Stimulated activated CD8-positive, alpha-beta memory T cell treated with anti-CD3 and anti-CD28 coated beads, Interleukin-2, amount 100 ng/mL, for 48 hours (primary cell): ENCODE measurements around the gene EMX1.
"Not testable (repeated sequence)": the region's sequence is repeated elsewhere in the genome, so short reads cannot be mapped to it uniquely, and the experiment has no call there.

Experiments used
- DNase-seq, 2 donors: peaks; one replicate each; pipeline ENCODE4 v3.0.0-alpha.2; 2020; ENCODE audit warnings: low read depth in 2 of 2

EMX1 gene

DNA sequence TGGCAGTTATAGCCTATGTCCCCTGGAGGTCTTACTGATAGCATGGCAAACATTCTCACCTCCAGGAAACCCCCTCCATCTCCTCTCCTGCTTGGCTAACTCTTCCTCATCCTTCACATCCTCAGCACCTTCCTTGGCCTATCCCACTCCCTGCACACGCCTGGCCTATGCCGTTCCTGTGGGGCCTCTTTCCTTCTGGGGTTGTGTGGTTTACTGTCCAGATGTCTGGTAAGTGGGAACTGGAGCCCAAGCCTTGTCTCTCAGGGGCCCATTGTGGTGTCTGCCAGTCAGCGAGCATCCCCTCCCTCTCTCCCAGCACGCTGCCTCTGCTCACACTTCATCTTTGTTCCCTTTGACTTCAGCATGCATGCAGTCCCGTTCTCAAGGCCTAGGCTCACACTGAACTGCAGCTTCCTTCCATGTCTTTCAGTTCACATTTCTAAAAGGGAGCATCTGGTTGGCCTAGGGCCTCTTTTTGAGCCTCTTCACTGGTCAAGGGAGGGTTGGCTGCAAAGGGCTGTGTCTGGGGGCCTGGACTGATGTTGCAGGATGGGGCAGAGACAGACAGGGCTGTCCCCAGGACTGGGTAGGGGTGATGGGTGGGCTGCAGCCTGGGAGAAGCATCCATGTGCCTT, 17.0 kb upstream of the EMX1 start:
- DNase-seq: no peak

DNA sequence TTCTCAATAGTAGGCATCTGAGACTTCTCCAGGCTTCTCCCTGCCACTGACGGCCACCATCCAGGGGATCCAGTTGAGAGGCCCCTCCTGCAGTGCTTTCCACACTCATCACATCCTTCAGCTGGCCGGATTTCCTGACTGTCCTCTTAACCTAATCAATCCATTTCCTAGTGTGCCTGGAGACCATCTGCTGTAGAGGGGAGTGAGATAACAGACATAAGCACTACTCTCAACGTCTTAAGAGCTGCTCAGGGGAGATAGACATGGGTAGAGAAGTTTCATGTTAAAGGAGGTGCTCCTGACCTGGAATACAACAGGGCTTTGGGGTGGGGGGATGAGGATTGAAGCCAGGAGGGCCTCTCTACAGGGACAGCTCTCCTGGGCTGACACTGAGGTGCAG, 15.9 kb upstream of the EMX1 start:
- no peak for DNase-seq

DNA sequence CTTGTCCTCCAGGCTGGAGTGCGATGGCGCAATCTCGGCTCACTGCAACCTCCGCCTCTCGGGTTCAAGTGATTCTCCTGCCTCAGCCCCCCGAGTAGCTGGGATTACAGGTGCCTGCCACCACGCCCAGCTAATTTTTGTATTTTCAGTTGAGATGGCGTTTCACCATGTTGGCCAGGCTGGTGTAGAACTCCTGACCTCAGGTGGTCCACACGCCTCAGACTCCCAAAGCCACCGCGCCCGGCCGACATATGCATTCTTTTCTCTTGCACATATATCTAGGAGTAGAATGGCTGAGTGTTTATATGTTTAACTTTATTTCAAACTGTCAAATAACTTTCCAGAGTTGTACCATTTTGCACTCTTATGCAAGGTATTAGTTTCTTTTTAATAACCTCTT, 9.9 kb upstream of the EMX1 start:
- DNase-seq: not testable (repeated sequence)

GRCh38 chr2:72908741-72909140, 8.6 kb upstream of the EMX1 start:
- no peak for DNase-seq

DNA sequence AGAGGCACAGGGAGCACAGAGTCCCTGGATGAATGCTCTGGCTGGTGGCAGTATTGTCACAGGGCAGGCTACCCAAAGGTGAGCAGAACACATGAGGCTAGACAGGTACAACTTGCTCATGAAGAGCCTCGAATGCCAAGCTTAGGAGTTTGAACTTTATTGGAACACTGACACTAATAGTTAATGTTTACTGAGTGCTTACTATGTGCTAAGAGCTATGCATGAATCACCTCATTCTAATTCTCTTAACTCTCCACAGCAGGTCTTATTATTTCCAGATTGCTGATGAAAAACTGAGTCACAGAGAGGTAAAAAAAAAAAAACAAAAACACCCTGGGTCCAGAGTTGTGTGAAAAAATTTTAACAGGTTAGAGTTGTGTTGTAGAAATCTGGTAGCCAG, 6.1 kb upstream of the EMX1 start:
- DNase-seq: no peak

GRCh38 chr2:72913486-72914205, 3.7 kb upstream of the EMX1 start:
- DNase-seq: no peak

DNA sequence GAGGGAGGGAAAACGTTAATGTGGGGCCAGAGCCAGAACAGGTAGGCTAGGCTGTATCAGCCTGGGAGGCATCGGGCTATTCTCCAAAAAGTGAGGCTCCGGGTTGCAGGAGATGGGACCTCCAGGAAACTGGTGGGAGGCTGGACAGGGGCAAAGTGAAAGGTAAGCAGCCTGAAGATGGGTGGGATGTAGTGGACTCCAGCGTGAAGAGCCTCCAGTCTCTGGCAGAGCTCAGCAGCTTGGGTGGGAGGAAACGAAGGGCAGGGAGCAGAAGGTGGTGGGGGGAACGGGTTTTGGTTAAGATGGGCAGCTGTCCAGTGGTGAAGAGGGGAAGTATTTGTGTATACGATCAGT, 3.1 kb upstream of the EMX1 start:
- DNase-seq: no peak

GRCh38 chr2:72914589-72915319, 2.6 kb upstream of the EMX1 start:
- no peak for DNase-seq

DNA sequence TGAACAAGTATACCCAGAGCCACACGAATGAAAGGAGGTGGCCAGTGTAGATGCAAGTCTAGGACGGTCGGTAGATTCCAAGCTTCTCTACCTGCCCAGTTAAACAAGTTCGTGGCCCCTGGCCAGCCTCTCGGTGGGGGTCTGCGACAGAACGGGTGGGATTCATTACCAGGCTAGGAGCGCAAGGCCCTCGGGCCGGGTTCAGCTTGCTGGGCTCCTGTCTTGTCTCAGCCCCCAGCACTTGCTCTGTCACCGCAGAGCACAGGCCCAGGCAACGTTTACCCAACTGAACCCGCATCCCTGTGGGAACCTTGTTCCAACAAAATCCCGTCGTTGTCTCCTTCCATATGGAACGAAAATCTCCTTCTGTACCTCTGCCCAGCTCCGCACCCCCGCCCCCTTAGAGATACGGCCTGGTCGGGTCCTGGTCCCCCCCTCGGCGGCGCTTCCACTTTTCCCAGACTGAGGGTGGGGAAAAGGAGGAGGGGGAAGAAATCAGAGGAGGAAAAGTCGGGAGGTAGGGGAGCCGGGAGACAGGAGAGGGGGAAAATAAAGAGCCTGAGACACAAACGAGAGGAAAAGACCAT, 1.9 kb upstream of the EMX1 start:
- no peak for DNase-seq

GRCh38 chr2:72915907-72916742, 1.2 kb upstream of the EMX1 start:
- no peak for DNase-seq

DNA sequence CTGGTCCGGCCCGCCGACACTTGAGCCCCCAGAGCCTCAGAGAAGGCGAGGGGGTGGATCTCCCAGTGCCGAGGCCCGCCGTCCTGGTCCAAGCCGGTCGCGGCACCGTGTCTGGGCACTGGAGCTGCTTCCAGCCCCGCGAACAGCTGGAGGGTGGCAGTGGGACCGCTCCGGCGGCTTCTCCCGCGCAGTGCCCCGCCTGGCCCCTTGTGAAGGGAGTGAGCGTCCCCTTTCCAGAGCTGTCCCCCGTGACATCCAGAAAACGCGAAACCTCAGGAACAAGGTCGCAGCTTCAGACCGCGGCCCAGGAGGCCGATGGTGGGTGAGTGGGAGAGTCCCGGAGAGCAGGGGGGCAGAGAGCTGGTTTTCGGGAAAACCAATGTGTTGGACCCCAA, 579 bp upstream of the EMX1 start:
- no peak for DNase-seq

GRCh38 chr2:72917877-72918553, 696 bp downstream of the EMX1 start:
- no peak for DNase-seq

- DNase-seq: no peak
These were observed 2.3 kb downstream of the EMX1 start for GRCh38 chr2:72919414-72920317.

DNA sequence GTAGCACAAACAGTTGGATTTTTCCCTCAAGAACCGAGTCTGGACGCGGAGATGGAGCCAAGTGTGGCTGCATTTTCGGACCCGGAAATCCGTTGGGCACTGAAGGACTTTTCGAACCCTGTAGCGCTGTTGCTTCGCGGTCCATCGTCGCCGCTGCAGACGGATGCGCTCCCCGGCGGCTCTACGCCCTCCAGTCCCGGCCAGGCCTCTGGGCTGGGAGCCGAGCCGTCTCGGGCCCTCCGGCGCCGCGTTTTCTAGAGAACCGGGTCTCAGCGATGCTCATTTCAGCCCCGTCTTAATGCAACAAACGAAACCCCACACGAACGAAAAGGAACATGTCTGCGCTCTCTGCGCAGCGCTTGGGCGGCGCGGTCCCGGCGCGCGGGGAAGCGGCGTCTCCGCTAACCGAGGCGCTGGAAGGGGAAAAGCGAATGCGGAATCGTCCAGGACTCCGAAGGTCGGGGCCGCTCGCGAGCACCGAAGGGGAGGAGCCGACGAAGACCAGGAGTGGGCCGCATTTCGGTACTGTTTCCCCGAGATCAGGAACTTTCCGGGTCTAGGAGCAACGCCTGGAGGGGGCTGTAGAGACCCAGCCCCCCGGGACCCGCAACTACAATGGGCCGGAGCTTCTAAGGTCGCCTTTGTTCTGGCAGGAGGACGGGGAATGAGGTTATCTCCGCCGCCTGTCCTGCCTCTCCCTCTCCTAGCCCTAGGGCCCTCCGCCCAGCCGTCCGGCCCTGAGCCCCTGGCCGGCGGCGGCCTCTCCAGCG, 3.2 kb downstream of the EMX1 start:
- DNase-seq: peak in 1 of 2 donors; percentile 31

DNA sequence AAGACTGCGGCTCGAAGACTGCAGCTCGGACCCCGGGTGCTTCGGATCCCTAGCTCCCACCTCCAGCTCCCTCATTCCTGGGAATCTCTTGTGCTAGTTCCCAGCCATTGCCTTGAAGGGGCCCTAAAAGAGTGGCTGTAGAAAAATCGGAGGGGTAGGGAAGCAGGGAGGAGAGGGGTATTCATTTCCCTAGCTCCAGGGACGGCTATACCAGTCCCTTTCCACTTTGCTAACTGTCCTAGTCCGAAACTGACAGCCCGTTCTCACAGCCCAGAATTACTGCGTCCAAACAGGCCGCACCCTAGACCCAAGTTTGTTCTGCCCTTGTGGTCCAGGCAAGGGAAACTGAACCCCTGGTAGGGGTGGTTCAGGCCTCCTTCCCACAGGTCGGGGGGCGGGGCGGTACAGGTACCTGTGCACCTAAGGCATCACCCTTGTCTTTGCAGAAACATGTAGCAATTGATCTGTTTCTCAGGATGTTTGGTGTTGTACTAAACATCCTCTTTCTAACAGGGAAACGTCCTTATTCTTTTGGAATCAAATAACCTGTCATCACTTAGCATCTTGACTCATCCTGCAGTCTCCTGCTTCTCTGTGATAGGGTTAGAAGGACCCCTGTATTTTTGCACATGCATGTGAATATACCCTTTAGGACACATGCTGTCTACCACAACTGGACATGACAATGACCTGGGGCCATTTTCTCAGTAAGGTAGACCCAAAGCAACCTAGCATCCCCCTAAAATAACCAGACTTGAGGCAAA, 4.0 kb downstream of the EMX1 start:
- no peak for DNase-seq

DNA sequence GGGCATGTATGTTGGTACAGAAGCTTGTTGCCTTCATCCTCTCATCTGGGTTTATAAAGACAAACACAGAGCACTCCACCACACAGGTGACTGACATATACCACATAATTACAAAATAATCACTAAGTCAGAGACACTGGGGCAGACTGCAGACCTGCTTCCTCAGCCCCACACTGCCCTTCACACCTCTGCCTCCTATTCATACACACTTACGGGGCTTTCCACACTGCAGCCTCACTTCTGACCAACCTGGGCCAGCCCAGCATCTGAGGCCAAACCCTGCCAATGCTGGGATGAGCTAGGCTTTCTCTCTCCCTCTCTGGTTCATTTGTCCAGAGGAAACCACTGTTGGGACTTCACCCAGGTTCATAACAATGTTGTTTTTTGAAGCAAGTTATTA, 4.5 kb downstream of the EMX1 start:
- no peak for DNase-seq

DNA sequence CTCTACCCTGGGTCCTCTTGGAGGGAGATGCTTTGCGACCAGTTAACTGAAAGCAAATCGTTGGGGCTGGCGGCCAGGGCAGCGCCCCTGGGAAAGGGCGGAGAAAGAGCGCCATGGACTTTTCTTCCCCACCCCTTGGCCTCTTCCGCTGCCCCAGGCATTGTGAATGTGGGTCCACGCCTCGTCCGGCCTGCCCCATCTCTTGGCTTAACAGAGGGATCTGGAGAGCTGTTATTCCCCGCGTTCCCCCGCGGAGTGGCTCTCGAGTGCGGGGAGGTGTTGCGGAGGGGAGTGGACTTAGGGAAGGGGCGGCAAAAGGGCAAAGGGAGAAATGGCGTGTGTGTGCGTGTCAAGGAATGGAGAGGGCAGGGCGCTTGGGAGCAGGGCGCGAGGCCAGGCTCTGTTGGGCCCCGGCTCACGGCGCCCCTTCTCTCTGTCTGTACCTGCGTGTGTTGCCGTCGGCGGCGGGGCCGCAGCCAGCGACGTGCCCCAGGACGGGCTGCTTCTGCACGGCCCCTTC, 6.6 kb downstream of the EMX1 start:
- DNase-seq: no peak
